Measurements from ENCODE around the gene ETV2.

DNA sequence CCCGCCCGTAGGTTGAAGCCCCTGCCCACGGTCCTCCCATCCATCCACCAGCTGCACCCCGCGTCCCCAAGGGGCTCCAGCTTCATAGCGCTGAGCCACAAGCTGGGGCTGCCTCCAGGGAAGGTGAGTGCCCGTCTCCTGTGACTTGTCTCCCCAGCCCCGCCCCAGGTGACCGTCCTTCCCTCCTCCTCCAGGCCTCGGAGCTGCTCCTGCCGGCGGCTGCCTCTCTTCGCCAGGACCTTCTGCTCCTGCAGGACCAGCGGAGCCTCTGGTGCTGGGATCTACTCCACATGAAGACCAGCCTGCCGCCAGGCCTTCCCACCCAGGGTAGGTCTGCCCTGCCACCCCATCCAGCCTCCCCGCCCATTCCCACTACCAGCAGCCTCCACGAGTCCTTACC, 21.5 kb upstream of the ETV2 start:
- TF ChIP-seq POLR2A (IDR thresholded peaks at IDR 0.05): no peak
- TF ChIP-seq, protein P1, sequence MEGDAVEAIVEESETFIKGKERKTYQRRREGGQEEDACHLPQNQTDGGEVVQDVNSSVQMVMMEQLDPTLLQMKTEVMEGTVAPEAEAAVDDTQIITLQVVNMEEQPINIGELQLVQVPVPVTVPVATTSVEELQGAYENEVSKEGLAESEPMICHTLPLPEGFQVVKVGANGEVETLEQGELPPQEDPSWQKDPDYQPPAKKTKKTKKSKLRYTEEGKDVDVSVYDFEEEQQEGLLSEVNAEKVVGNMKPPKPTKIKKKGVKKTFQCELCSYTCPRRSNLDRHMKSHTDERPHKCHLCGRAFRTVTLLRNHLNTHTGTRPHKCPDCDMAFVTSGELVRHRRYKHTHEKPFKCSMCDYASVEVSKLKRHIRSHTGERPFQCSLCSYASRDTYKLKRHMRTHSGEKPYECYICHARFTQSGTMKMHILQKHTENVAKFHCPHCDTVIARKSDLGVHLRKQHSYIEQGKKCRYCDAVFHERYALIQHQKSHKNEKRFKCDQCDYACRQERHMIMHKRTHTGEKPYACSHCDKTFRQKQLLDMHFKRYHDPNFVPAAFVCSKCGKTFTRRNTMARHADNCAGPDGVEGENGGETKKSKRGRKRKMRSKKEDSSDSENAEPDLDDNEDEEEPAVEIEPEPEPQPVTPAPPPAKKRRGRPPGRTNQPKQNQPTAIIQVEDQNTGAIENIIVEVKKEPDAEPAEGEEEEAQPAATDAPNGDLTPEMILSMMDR (IDR thresholded peaks at IDR 0.05): no peak
- TF ChIP-seq POLR2AphosphoS5 (IDR thresholded peaks at IDR 0.05): no peak
